Kidney epithelial cell (primary cell): ENCODE measurements around the gene ZNF3. TPM values are rescaled to one million over a fixed set of nuclear protein-coding genes. Genes with fewer than 3 reads are reported as not detected.

Experiments
- DNase-seq: peaks from one replicate; pipeline ENCODE4 v3.0.0-alpha.2; 2010; ENCODE audit warnings: low read depth
- H3K27me3 ChIP-seq: 2 replicates; pipeline ENCODE4 v1.6.0; 2011; ENCODE audit warnings: low read length; ENCODE audit not compliant: control insufficient read depth, insufficient read depth
- H3K36me3 ChIP-seq: 2 replicates; pipeline ENCODE4 v1.5.1; 2011; ENCODE audit warnings: low read length; ENCODE audit not compliant: control insufficient read depth, insufficient read depth
- H3K4me3 ChIP-seq: 2 replicates; pipeline ENCODE4 v1.5.1; 2011; ENCODE audit warnings: low read depth, mild to moderate bottlenecking, control low read depth, low read length
- total RNA-seq: library from RNA; depleted of rRNA; stranded (reverse); fragments of >200 nt; gene quantifications from 2 replicates; pipeline ENCODE4 v1.2.3, GENCODE V29; 2015
- TF ChIP-seq, protein P1 (sequence below): IDR thresholded peaks from 2 replicates; pipeline ENCODE4 v1.5.1; 2011; ENCODE audit warnings: mild to moderate bottlenecking, moderate library complexity, low read length, control low read depth, inconsistent platforms; ENCODE audit not compliant: insufficient read depth, poor library complexity, severe bottlenecking

ZNF3 gene
- total RNA-seq, 1 donor from 2014 or later, result 44.9 TPM

DNA sequence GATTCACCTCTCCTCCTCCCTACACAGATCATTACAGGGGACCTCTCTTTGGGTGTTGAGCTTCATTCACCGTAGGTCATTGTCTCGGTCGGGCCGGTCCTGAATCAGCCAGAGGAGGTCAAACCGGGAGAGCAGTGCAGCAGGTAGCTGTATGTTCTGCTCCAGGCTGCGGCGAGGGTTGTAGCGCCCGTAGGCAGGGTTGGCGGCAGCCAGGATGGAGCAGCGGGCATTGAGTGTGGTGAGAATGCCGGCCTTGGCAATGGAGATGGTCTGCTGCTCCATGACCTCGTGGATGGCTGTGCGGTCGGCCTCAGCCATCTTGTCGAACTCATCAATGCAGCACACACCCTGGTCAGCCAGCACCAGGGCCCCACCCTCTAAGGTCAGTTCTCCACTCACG is 14.2 kb upstream of the ZNF3 start:
- H3K36me3 ChIP-seq, result peaks cover 18% of the 10 kb centered on the region
- H3K27me3 ChIP-seq, result no peaks in the 10 kb centered on the region
- TF ChIP-seq, protein P1, sequence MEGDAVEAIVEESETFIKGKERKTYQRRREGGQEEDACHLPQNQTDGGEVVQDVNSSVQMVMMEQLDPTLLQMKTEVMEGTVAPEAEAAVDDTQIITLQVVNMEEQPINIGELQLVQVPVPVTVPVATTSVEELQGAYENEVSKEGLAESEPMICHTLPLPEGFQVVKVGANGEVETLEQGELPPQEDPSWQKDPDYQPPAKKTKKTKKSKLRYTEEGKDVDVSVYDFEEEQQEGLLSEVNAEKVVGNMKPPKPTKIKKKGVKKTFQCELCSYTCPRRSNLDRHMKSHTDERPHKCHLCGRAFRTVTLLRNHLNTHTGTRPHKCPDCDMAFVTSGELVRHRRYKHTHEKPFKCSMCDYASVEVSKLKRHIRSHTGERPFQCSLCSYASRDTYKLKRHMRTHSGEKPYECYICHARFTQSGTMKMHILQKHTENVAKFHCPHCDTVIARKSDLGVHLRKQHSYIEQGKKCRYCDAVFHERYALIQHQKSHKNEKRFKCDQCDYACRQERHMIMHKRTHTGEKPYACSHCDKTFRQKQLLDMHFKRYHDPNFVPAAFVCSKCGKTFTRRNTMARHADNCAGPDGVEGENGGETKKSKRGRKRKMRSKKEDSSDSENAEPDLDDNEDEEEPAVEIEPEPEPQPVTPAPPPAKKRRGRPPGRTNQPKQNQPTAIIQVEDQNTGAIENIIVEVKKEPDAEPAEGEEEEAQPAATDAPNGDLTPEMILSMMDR, result no peak
- H3K4me3 ChIP-seq, result no peak overlapping the region
- DNase-seq, result no peak

DNA sequence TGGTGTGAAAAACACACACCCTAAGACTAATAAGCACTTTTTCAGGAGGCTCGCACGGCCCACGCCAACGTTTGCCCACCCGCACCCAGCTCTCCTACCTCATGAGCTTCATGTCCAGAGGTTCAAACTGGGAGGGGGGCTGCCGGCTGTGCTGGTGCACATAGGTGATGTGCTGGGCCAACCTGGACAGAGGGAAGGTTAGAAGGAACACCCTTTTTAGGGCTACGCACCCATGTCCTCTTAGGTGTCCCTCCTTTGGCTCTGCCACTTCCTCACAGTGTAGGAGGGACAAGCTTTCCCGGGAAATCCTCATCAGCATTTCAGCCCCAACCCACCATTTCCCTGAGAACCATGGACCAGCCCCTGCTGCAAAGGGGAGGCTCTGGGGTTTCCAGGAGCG is 13.8 kb upstream of the ZNF3 start:
- H3K27me3 ChIP-seq, result no peaks in the 10 kb centered on the region
- H3K36me3 ChIP-seq, result peaks cover 18% of the 10 kb centered on the region
- DNase-seq, result no peak
- no peak overlapping the region for H3K4me3 ChIP-seq
- TF ChIP-seq, protein P1, result no peak

DNA sequence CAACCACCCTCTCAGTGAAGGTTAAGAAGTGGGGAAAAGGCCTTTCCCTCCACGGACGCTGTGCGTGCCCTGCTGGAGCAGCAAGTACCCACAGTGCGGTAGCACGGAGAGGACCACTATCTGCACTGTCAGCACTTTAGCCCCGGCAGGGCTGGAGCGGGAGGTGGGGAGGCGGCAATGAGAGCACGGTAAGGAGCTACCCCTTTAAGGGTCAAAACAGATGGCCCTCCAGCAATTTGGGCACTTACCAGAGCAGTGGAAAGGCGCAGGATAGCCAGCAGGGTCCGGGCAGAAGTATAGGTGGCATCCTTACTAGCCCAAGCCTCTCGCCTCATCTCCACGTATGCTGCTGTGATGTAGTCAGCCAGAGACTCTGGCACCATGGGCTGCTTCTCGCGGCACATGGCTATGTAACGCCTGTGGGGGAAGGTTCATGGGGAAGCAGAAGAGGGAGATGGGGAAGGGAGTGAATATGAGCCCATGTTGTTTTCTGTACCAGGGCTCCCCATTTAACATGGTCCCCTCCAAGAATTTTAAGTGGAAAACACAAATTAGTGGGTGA is 12.5 kb upstream of the ZNF3 start:
- DNase-seq, result no peak
- peaks cover 17% of the 10 kb centered on the region for H3K36me3 ChIP-seq

DNA sequence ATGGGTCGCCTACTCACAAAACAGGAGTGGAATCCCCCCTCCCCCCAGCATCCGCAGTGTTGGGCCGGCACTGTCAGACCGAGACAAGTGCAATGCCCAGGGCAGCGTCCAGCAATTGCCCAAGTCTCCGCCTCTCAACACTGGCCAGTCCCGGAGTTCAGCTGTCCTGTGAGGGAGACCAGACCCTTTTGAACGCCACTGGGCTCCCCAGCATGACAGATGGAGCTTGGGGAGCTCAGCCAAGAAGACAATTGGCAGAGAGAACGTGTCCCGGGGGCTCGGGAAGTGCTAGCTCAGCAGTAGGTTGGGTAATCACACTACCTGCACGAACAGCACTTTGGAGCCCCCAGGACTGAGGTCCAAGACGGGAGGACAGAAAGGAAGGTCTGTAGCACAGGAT is 12.0 kb upstream of the ZNF3 start:
- H3K4me3 ChIP-seq, result no peak overlapping the region
- no peak for DNase-seq
- peaks cover 15% of the 10 kb centered on the region for H3K36me3 ChIP-seq
- no peaks in the 10 kb centered on the region for H3K27me3 ChIP-seq
- TF ChIP-seq, protein P1, result no peak

More for the DNA sequence above, 12.5 kb upstream of the ZNF3 start:
- Histone ChIP-seq H3K27me3 (no peaks in the 10 kb centered on the region), H3K4me3 (no peak overlapping the region)
- TF ChIP-seq, protein P1, result no peak

DNA sequence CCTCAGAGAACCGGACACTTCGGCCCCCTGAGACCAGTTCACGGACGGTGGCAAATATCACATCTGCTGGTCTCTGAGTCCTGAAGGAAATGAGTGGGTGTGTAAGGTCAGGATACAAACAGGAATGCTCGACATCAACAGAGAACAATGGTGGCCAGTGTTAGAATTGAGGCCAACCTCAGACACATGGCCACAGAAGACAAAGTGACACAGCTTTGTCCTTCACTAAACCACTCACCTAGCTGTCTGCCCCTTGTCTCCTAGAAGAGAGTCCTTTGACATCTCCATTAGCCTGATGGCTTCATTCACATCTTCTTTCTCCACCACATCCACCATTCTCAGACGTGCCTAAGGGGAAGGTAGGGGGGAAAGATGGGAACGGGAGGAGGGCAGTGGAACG is 11.5 kb upstream of the ZNF3 start:
- TF ChIP-seq, protein P1, result no peak
- peaks cover 14% of the 10 kb centered on the region for H3K36me3 ChIP-seq
- DNase-seq, result no peak
- H3K4me3 ChIP-seq, result no peak overlapping the region
- no peaks in the 10 kb centered on the region for H3K27me3 ChIP-seq

DNA sequence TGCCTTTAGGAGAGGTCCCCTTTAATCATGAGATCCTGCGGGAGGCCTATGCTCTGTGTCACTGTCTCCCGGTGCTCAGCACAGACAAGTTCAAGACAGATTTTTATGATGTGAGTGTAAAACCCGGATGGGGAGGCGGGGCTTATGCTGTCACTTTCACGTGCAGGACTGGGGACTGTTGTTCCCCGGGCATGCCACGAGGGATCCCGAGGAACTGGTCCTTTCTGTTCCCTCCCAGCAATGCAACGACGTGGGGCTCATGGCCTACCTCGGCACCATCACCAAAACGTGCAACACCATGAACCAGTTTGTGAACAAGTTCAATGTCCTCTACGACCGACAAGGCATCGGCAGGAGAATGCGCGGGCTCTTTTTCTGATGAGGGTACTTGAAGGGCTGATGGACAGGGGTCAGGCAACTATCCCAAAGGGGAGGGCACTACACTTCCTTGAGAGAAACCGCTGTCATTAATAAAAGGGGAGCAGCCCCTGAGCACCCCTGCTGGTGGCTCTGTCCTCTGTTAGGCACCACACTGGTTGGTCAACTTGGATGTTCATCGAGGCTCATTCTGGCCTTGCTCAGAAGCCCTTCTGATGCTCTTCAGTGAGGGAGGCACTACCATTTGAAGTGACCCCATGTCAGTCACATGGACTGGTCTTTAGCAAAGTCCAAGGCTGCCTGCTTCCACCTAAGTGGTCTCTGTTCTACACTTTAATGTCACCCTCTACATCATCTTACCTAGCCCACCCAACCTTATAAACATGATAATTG is 10.1 kb upstream of the ZNF3 start:
- H3K4me3 ChIP-seq, result no peak overlapping the region
- no peaks in the 10 kb centered on the region for H3K27me3 ChIP-seq
- H3K36me3 ChIP-seq, result peaks cover 10% of the 10 kb centered on the region
- DNase-seq, result no peak
- TF ChIP-seq, protein P1, result no peak
